ELF-1 (cell line): ENCODE data around the gene NR1H4.
"Not testable (repeated sequence)": the region's sequence is repeated elsewhere in the genome, so short reads cannot be mapped to it uniquely, and the experiment has no call there.

Experiments used
- DNase-seq: peaks from one replicate; pipeline ENCODE4 v3.0.0-alpha.2; 2016; ENCODE audit warnings: low read depth, low spot score

NR1H4 gene

GRCh38 chr12:100472325-100472724 lies 1.3 kb upstream of the NR1H4 start:
- no peak for DNase-seq

- DNase-seq = no peak
These were observed 483 bp upstream of the NR1H4 start for GRCh38 chr12:100473050-100473715.

GRCh38 chr12:100474617-100475016 lies 951 bp downstream of the NR1H4 start:
- DNase-seq = no peak

DNA sequence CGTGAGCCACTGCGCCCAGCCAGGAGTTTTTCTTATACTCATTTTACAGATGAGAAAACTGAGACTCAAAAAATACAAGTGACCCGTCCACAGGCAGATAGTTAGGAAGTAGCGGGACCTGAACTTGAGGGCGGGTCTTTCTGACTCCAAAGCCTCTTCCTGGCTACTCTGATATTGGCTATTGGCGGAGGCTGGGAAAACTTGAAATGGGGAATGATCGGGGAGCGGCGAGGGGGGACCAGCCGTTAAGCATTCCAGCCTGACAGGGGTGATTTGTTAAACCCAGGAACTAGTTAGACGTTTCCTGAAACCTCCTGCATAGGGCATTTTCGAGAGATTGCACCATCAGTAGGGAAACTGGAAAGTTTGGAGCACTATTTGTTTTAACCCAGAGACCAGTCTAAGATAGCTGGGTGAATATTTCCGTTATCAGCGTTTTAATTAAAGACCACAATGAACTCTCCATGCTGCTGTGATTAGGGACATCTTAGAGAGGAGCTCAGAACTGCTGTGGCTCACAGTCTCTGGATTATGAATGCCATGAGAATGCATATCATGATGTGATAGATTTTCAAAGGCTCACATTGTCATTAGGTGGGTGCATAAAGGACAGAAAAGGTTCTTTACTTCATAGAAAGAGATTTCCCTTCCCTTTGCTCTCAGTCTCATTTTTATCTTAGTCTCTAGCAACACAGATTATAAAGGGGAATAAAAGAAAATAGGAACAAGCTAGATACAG lies 2.5 kb downstream of the NR1H4 start:
- DNase-seq = no peak

- DNase-seq = no peak
These were observed 7.4 kb downstream of the NR1H4 start for GRCh38 chr12:100481021-100481420.

DNA sequence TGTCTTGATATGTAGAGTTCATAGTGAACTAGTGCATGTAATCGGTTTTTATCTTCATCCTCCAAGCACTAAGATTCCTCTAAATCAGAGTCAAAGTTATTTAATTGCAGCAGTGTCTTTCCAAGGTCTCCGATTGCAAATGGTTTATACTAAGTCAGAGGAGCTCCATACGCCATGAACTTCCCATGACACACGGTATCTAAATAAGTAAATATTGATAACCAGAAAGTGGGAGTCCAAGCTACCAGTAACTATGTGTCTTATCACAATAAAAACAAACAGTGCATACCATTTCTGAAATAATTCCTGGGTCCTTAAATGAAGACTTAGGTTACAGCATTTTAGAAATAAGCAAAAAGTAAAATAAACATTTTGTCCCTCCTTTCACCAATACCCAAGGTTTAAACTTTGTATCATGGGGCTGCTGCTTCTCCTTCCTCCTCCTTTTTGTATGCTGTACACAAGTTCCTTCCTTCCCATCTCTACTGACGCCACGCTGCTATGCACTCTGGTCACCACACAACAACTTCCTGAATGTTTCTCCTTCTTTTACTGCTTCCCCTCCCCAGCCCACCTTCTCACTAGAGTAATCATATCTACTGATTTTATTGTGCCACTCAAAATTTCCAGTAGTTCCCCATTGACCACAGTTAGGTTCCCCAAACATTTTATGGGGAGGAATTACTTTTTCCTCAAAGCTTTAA lies 10.7 kb downstream of the NR1H4 start:
- no peak for DNase-seq

GRCh38 chr12:100484891-100485471 lies 11.3 kb downstream of the NR1H4 start:
- no peak for DNase-seq

DNA sequence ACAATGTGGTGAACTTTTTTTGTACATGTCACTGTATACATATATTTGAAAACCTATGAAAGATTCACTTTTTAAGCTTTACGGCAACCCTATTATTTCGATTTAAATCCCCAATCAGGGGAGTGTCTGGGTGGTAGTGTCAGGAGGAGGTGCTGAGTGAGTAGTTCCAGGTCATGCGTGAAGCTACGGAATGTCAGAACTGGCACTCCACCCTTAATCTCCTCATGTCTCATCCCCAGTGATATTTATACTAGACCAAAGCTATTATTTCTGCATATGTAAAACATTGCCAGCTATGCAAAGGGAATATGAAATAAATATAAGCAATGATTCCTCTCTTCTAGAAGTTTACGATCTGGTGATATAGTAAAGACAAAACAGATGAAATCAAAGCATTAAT lies 12.3 kb downstream of the NR1H4 start:
- no peak for DNase-seq

DNA sequence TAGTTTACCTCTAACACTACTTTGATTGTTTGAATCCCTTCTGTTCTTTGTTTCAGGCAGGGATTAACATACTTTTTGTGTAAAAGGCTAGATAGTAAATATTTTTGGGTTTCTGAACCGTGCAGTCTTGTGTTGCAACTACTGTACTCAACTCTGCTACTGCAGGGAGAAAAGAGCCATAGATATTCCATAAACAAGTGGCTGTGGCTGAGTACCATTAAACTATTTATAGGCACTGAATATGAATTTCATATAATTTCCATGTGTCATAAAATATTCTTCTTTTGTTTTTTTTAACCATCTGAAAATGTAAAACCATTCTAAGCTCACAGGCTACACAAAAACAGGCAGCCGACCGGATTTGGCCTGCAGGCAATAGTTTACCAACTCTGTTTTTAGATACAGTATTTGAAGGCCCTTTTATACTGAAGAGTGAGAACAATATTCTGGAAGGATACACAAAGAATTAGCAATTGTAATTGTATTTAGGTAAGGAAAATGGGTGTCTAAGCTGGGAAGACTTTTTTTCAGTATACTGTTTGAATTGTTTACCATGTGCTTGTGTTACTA lies 15.7 kb downstream of the NR1H4 start:
- DNase-seq = no peak

DNA sequence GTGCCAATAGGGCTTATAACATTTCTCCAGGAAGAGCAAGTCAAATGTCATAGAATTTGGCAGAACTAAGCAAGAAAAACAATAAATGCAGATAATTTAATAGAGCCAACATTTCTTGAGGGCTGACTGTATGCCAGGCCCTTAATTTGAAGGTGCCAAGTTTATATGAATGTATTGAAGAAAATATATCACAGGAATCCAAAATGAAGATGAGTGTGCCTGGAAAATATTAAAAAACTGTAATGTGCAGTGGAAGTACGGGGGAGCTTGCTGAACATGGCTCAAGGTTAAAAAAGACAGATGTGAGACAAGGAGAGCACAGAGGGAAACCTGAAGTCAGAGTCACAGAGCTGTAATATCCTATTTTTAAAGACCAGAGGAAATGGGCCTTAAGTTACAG lies 16.4 kb downstream of the NR1H4 start:
- no peak for DNase-seq

- no peak for DNase-seq
These were observed 17.4 kb downstream of the NR1H4 start for GRCh38 chr12:100491104-100491503.

DNA sequence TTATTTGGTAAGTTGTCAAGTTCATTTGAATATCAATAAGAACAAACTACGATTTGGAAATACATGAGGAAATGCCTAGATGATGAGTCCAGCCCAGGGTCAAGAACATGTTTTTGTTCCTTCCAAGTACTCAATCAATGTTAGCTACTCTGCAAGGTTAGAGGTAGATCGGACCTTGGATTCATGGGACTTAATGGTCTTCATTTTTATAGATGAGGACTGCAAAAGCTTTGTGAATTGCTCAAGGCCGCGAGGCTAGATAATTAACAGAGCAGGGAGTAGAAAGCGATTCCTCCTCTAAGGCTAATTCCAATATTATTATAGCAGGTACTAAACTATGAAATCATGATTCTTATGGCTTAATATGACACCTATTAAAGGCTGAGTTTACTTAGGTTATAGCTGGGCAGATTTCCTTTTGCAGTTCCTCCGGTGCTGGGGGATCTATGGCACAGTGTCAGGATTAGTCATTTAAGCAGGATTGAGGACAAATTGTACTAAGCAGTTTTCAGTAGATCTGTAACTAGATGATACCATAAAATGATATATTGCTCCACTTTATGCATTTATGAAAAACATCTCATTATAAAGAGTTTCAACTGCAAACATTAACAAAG lies 19.8 kb downstream of the NR1H4 start:
- no peak for DNase-seq

- no peak for DNase-seq
These were observed 20.4 kb downstream of the NR1H4 start for GRCh38 chr12:100494026-100494425.

GRCh38 chr12:100494538-100494937 lies 20.9 kb downstream of the NR1H4 start:
- DNase-seq = no peak

DNA sequence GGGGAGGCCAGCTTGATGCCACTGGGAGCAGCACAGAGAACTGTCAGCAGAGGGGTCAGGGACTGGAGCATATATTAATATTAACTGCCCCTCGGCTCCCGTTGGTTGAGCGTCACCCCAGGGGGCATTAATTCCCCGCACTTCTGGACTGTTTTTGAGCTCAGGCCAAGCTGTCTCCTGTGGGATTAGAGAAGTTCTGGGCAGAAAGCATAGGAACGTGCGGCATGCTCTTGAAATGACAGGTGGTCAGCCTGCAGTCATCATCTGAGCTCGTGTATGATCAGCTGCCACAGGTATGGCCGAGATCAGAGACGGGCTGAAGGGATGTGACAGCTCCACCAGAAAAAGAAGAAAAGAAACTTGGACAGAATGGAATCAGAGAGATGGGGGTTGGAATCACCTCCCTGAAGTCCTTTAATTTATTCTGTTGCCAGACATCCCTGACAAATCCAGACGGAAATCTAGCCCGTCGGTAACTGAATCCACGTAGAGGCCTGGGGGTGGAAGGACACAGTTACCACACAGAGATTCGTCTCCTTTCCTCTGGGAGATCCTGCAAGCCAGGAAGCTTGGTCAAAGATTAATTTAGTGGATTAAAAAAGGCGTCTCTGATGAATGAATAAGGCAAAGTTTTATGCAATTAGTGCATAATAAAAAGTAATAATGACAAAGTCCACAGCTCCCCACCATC lies 23.6 kb downstream of the NR1H4 start:
- no peak for DNase-seq

- DNase-seq = no peak
These were observed 24.5 kb downstream of the NR1H4 start for GRCh38 chr12:100498141-100498540.

GRCh38 chr12:100499416-100499815 lies 25.8 kb downstream of the NR1H4 start:
- DNase-seq = no peak

GRCh38 chr12:100502718-100503117 lies 29.1 kb downstream of the NR1H4 start:
- not testable (repeated sequence) for DNase-seq

DNA sequence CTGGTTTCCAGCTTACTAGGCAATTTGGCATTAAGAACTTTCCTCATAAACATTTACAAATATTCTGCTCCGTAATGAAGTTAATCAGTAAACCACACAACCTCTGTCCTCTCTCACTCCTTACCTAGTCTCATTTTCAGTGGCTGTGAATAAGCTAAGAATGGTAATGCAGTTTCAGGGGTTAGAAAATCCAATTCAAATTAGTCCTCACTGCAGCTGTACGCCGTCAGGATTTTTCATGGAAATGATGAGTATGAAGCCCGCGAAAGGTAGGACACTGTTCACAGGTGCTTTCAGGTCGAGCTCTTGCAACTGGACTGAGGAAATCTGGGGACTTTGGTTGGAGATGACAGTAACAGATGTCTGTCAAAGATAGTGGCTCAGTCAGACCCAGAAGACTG lies 29.6 kb downstream of the NR1H4 start:
- no peak for DNase-seq

DNA sequence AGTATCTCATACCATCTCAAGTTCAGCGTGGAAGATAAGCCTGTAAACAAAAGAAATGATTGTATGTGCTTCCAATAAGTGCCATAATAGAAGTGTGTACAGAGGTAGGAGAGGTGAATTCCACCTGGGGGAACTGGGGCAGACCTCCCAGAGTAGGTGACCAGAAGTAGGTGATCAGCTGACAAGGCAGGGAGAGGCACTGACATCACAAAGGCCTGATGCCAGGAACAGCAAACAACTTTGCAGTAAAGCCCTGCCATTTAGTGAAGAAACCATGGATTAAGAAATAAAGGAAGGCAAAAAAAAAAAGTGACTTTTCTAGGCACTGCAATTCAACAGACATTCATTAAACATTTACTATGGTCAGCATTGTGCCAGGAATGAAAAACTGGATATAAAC lies 31.1 kb downstream of the NR1H4 start:
- no peak for DNase-seq

GRCh38 chr12:100508751-100509150 lies 35.1 kb downstream of the NR1H4 start:
- DNase-seq = no peak
